Panc1 (cell line): ENCODE data around the gene NGEF. TPM values are rescaled to one million over a fixed set of nuclear protein-coding genes. Genes with fewer than 3 reads are reported as not detected.

Source experiments
- ATAC-seq: fragments of 200-7000 bp; cut with Tn5 transposase; 2 replicates; pipeline ENCODE4 v1.9.1; 2020; ENCODE audit warnings: mild to moderate bottlenecking, moderate library complexity
- BruUV-seq: library from RNA; stranded (reverse); fragments of 400-500 nt; replicated peaks from 2 replicates; lab custom pipeline; 2021; lab: Mats Ljungman, UMichigan
- CTCF ChIA-PET: fragments of 300-600 bp; sonication (Branson Sonifier 250); formaldehyde crosslinking; loops from one replicate; lab custom pipeline; 2022; ENCODE audit warnings: antibody characterized with exemption; lab: Charles Lee
- POLR2A ChIA-PET: fragments of 300-600 bp; sonication (Branson Sonifier 250); formaldehyde crosslinking; loops from one replicate; lab custom pipeline; 2022; ENCODE audit warnings: antibody characterized with exemption; lab: Charles Lee
- DNase-seq: peaks from one replicate; pipeline ENCODE4 v3.0.0-alpha.2; 2010; ENCODE audit warnings: low read depth, low spot score
- H3K27ac ChIP-seq: 2 replicates; pipeline ENCODE4 v1.5.1; 2011; ENCODE audit warnings: mild to moderate bottlenecking, low read length, inconsistent platforms
- H3K27me3 ChIP-seq: fragments of 200-500 bp; sonication (Bioruptor generic); 2 replicates; pipeline ENCODE4 v1.6.0; 2014; ENCODE audit warnings: low read length, inconsistent platforms; ENCODE audit not compliant: control insufficient read depth, insufficient read depth
- H3K36me3 ChIP-seq: fragments of 200-500 bp; sonication (Bioruptor generic); 2 replicates; pipeline ENCODE4 v1.5.1; 2014; ENCODE audit warnings: inconsistent platforms, mild to moderate bottlenecking, low read length, moderate library complexity; ENCODE audit not compliant: control insufficient read depth, insufficient read depth
- H3K4me1 ChIP-seq: 2 replicates; pipeline ENCODE4 v1.5.1; 2011; ENCODE audit warnings: inconsistent platforms, mild to moderate bottlenecking, low read length, moderate library complexity; ENCODE audit not compliant: control insufficient read depth, insufficient read depth
- H3K4me3 ChIP-seq, 2 experiments: 2 replicates each; pipeline ENCODE4 v1.5.1; 2011 to 2012; ENCODE audit warnings: low read depth in 2 of 2, low read length in 2 of 2, mild to moderate bottlenecking in 2 of 2, inconsistent platforms in 1 of 2, moderate library complexity in 1 of 2
- H3K9me3 ChIP-seq: fragments of 200-500 bp; sonication (Bioruptor generic); 2 replicates; pipeline ENCODE4 v1.5.1; 2014; ENCODE audit warnings: low read depth, mild to moderate bottlenecking, inconsistent platforms, low read length, moderate library complexity; ENCODE audit not compliant: control insufficient read depth, insufficient read depth
- POLR2AphosphoS5 ChIP-seq: IDR thresholded peaks from 2 replicates; pipeline ENCODE4 v1.6.1; 2012; ENCODE audit warnings: mild to moderate bottlenecking, low read depth, low read length, moderate library complexity
- SIN3A ChIP-seq: IDR thresholded peaks from 2 replicates; pipeline ENCODE4 v1.6.1; 2012; ENCODE audit warnings: low read depth, mild to moderate bottlenecking, low read length, moderate library complexity, borderline replicate concordance; ENCODE audit not compliant: insufficient read depth
- TCF7L2 ChIP-seq: IDR thresholded peaks from 2 replicates; pipeline ENCODE4 v1.6.1; 2011; ENCODE audit warnings: mild to moderate bottlenecking, low read depth, low read length, inconsistent platforms
- in situ Hi-C: cut with HindIII; loops from 2 replicates; pipeline ENCODE4 v1.10.0; 2016; ENCODE audit warnings: low sequenced_read_pairs, low pct_unique_long_range_greater_than_20kb
- intact Hi-C: fragments of 100-400 bp; cut with micrococcal nuclease; formaldehyde crosslinking; loops from one replicate; pipeline ENCODE4 v1.10.0; 2022; ENCODE audit not compliant: unreplicated experiment
- total RNA-seq: library from RNA; stranded (reverse); gene quantifications from one replicate; pipeline ENCODE4 v1.2.1, GENCODE V29; 2021; ENCODE audit not compliant: unreplicated experiment
- TF ChIP-seq, protein P1 (sequence below), 2 experiments: IDR thresholded peaks; 2 replicates each; pipeline ENCODE4 v1.6.1; 2011 to 2012; ENCODE audit warnings: low read depth in 2 of 2, control low read depth in 1 of 2, low read length in 1 of 2, mild to moderate bottlenecking in 1 of 2, moderate library complexity in 1 of 2; ENCODE audit not compliant: insufficient read depth in 1 of 2
- TF ChIP-seq, protein P2 (sequence below): fragments of 450-650 bp; IDR thresholded peaks from 2 replicates; pipeline ENCODE4 v1.5.1; 2017; ENCODE audit warnings: mild to moderate bottlenecking

The NGEF gene
- total RNA-seq, 1 experiment from 2014 or later: 17.8 TPM

DNA sequence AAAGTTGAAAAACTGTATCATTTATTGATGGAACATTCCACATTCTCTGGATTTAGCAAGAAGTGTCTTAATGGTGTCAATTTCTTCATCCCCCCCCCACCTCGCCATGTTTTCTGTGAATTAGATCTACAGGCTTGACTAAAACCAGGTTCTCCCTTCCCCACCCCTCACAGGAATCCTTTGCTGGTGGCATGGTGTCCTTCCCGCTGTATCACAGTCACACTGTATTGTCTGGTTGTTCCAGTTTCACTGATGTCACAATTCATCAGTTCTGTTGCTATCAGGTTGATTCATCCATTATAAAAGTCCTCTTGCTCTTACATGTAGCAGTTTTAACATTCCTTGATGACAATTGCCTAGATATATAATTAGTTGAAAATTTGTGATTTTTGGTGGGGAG, 149.1 kb downstream of the NGEF start:
- in situ Hi-C loops: no loop called here
- DNase-seq: no peak
- intact Hi-C loops: no loop called here
- Histone ChIP-seq H3K4me3 (no peak overlapping the region), H3K27me3 (no peaks in the 10 kb centered on the region), H3K36me3 (no peaks in the 10 kb centered on the region; the same call in 1 of the 2 replicates), H3K4me1 (no peaks in the 10 kb centered on the region), H3K27ac (no peak overlapping the region), H3K9me3 (no peaks in the 10 kb centered on the region)
- no peak for ATAC-seq
- CTCF ChIA-PET: no interaction called here
- TF ChIP-seq, protein P1, sequence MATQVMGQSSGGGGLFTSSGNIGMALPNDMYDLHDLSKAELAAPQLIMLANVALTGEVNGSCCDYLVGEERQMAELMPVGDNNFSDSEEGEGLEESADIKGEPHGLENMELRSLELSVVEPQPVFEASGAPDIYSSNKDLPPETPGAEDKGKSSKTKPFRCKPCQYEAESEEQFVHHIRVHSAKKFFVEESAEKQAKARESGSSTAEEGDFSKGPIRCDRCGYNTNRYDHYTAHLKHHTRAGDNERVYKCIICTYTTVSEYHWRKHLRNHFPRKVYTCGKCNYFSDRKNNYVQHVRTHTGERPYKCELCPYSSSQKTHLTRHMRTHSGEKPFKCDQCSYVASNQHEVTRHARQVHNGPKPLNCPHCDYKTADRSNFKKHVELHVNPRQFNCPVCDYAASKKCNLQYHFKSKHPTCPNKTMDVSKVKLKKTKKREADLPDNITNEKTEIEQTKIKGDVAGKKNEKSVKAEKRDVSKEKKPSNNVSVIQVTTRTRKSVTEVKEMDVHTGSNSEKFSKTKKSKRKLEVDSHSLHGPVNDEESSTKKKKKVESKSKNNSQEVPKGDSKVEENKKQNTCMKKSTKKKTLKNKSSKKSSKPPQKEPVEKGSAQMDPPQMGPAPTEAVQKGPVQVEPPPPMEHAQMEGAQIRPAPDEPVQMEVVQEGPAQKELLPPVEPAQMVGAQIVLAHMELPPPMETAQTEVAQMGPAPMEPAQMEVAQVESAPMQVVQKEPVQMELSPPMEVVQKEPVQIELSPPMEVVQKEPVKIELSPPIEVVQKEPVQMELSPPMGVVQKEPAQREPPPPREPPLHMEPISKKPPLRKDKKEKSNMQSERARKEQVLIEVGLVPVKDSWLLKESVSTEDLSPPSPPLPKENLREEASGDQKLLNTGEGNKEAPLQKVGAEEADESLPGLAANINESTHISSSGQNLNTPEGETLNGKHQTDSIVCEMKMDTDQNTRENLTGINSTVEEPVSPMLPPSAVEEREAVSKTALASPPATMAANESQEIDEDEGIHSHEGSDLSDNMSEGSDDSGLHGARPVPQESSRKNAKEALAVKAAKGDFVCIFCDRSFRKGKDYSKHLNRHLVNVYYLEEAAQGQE (IDR thresholded peaks at IDR 0.05; ENCODE audit: insufficient read depth in 1 of 2, low read depth in 2 of 2, low read length in 1 of 2): no peak
- TF ChIP-seq POLR2AphosphoS5: no peak
- TF ChIP-seq TCF7L2: no peak
- no peak for TF ChIP-seq SIN3A
- TF ChIP-seq, protein P2, sequence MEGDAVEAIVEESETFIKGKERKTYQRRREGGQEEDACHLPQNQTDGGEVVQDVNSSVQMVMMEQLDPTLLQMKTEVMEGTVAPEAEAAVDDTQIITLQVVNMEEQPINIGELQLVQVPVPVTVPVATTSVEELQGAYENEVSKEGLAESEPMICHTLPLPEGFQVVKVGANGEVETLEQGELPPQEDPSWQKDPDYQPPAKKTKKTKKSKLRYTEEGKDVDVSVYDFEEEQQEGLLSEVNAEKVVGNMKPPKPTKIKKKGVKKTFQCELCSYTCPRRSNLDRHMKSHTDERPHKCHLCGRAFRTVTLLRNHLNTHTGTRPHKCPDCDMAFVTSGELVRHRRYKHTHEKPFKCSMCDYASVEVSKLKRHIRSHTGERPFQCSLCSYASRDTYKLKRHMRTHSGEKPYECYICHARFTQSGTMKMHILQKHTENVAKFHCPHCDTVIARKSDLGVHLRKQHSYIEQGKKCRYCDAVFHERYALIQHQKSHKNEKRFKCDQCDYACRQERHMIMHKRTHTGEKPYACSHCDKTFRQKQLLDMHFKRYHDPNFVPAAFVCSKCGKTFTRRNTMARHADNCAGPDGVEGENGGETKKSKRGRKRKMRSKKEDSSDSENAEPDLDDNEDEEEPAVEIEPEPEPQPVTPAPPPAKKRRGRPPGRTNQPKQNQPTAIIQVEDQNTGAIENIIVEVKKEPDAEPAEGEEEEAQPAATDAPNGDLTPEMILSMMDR: no peak
- no TSS peak for BruUV-seq
- POLR2A ChIA-PET: no interaction called here

DNA sequence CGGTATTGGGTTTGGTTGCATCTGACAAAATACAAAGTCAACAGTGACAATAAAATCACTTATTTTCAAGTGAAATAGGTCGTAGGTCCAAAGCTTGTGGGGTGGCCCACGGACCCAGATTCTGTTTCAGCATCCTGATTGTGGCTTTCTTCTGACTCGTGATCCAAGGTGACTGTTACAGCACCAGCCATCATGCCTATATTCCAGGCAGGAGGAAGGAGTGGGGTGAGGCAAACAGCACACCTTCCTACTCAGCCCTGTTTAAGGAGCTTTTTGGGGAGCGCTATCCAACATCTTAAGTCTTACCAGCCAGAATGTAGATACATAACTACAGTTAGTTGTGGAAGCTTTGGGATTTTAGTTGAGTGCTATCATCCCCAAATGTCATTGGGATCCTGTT, 151.7 kb downstream of the NGEF start:
- no peak overlapping the region for H3K4me3 ChIP-seq
- TF ChIP-seq, protein P2: no peak
- TF ChIP-seq TCF7L2: no peak
- no peak for TF ChIP-seq POLR2AphosphoS5
- no peaks in the 10 kb centered on the region for H3K4me1 ChIP-seq
- CTCF ChIA-PET: no interaction called here
- in situ Hi-C loops: no loop called here
- H3K36me3 ChIP-seq: peaks cover 3% of the 10 kb centered on the region
- POLR2A ChIA-PET: no interaction called here
- H3K27me3 ChIP-seq: no peaks in the 10 kb centered on the region
- DNase-seq (no peak), ATAC-seq (no peak)
- H3K27ac ChIP-seq: no peak overlapping the region
- BruUV-seq: no TSS peak
- H3K9me3 ChIP-seq: no peaks in the 10 kb centered on the region
- intact Hi-C loops: no loop called here
